Stimulated activated CD4-positive, alpha-beta T cell treated with anti-CD3 and anti-CD28 coated beads, Interleukin-1b, Interleukin-23, amount 100 ng/mL, for 24 hours (primary cell): ENCODE results near the gene PITRM1.
"Not testable (repeated sequence)": the region's sequence is repeated elsewhere in the genome, so short reads cannot be mapped to it uniquely, and the experiment has no call there.

Experiments used
- DNase-seq, 4 experiments: peaks; one replicate each; pipeline ENCODE4 v3.0.0-alpha.2; 2020; ENCODE audit warnings: low read depth in 4 of 4, low spot score in 1 of 4

Gene PITRM1, protein sequence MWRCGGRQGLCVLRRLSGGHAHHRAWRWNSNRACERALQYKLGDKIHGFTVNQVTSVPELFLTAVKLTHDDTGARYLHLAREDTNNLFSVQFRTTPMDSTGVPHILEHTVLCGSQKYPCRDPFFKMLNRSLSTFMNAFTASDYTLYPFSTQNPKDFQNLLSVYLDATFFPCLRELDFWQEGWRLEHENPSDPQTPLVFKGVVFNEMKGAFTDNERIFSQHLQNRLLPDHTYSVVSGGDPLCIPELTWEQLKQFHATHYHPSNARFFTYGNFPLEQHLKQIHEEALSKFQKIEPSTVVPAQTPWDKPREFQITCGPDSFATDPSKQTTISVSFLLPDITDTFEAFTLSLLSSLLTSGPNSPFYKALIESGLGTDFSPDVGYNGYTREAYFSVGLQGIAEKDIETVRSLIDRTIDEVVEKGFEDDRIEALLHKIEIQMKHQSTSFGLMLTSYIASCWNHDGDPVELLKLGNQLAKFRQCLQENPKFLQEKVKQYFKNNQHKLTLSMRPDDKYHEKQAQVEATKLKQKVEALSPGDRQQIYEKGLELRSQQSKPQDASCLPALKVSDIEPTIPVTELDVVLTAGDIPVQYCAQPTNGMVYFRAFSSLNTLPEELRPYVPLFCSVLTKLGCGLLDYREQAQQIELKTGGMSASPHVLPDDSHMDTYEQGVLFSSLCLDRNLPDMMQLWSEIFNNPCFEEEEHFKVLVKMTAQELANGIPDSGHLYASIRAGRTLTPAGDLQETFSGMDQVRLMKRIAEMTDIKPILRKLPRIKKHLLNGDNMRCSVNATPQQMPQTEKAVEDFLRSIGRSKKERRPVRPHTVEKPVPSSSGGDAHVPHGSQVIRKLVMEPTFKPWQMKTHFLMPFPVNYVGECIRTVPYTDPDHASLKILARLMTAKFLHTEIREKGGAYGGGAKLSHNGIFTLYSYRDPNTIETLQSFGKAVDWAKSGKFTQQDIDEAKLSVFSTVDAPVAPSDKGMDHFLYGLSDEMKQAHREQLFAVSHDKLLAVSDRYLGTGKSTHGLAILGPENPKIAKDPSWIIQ

DNA sequence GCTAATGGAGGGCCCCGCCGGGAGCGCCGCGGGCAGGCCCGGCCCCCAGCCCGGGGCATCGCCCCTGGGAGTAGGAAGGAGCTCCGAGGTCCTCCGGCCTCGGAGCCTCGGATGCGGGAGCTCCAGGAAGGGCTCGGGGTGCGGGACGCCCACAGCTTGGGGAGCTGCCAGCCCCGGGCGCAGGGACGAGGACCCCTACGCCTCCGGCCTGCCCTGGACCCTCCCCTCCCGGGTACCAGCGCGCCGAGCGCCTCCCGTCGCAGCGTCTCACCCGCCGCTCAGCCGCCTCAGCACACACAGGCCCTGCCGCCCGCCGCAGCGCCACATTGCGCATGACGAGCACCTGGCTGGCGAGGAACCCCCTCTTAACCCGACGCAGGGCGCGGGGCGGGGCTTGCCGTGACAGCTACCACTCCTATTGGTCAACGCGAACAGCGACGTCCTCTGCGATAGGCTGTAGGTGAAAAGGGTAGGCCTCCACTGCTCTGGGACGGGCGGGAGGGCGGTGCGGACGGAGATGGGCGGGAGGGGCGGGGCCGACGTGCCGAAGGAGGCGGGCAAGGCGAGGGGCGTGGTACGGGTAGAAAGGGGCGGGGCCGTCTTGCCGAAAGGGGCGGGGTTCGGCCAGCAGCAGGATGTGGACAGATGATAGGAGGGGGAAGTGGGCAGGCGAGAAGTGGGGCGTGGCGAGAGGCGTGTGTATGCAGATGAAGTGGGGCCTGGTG, at the start of gene PITRM1:
Gene PITRM1 (minus strand): TSS at position 337 of the 725 bp plus-strand sequence. CDS start 10 bp downstream, at position 327.
- DNase-seq, result peak; percentile 97 to 99 (median 98)

DNA sequence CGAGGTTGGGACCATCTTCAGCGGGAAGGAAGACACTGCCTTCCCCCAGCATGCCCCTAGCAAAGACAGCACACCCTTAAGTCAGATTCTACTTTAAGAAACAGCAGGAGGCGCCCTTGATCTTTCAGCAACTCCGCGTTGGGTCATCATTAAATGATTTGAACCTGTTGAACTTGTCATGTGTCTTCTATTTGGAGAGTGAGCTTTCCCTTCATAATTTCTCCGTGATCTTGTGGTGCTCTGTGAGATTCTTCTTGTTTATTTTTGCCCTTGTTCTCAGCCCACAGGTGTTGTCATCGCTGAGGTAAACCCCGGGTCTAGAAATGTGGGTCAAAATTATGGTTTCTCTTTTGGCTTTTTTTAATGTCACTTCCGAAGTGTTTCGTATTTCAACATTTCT, 49.5 kb upstream of the PITRM1 start:
- DNase-seq, result no peak

DNA sequence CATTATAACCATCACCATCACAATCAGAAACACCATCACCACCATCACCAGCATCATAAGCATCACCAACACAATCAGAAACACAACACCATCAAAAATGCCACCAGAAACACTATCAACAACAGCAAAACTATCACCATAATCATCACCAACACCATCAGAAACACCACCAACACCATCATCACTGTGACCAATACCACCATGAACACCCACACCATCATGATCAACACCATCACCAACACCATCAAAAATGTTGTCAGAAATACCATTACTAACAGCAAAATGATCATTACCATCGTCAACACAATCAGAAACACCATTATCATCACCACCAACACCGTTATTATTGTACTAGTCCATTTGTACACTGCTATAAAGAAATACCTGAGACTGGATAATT, 49.0 kb upstream of the PITRM1 start:
- DNase-seq, result not testable (repeated sequence)

GRCh38 chr10:3220853-3221252, 48.3 kb upstream of the PITRM1 start:
- DNase-seq, result no peak

DNA sequence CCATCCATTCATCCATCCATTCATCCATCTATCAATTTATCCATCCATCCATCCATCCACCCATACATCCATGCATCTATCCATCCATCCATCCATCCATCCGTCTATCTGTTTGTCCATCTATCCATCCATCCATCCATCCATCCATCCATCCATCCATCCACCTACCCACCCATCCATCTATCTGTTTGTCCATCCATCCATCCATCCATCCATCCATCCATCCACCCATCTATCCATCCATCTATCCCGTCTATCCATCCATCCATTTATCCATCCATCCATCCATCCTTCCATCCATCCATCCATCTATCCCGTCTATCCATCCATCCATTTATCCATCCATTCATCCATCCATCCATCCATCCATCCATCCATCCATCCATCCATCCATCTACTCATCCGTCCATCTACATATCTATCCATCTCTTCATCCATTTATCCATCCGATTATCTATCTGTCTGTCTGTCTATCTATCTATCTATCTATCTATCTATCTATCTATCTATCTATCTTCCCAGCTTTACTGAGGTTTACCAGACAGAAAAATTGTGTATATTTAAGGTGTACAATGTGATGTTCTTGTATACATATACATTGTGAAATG, 46.5 kb upstream of the PITRM1 start:
- DNase-seq, result not testable (repeated sequence)

DNA sequence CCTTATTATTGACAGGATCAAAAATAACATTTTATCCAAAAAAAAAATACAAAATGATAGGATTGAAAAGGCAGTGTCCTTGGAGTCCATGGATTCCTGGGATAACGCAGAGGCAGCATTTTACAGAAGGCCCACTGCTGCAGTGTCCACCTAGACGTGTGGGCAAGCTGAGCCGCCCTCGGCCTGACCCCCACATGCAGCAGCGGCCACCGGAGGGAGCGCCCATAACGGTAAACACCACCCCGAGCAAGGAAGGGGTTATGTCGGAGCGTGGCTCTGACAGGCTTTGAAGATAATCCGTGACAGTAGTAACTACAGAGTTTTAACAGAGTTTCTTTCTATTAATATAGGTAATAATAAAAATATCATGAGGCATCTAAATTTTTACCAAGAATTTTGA, 45.3 kb upstream of the PITRM1 start:
- DNase-seq, result no peak

DNA sequence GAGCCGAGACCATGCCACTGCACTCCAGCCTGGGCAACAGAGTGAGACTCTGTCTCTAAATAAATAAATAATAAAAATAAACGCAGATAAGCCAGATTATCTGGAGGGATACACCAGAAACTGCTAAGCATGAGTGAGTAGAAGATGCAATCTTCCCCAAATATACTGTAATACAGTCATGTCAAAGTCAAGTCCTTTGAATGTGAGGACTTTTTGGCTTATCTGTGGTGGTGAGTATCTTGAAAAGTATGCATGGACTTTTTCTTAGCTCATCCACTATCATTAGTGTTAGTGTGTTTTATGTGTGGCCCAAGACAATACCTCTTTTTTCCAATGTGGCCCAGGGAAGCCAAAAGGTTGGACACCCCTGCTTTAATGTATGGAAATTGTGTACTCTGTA, 44.7 kb upstream of the PITRM1 start:
- DNase-seq, result no peak

DNA sequence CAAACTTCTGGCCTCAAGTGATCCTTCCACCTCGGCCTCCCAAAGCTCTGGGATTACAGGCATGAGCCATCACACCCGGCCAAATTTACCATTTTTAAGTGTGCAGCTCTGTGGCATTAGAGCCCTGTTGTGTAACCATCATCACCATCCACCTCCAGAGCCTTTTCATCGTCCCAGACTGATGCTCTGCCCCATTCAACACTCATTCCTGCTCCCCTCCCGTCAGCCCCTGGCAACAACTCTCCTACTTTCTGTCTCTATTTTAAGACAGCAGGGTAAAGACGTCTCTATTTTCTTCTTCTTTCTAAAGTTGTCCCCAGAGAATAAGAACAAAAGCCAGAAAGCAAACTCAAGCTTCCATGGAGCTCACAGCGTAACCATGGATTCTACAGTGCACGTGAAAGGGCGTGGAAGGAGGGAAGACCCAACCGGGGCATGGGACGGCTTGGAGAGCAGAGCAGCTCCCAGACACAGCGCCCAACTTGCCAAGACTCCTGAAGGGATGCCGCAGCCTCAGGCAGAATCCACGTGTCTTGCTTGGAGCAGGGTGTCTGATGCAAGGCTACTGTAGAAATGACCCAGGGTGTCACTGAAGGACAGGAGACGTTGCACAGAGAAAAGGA, 42.7 kb upstream of the PITRM1 start:
- no peak for DNase-seq

- DNase-seq, result no peak
Observed at GRCh38 chr10:3213758-3214515, 41.4 kb upstream of the PITRM1 start.

GRCh38 chr10:3213208-3213607, 40.6 kb upstream of the PITRM1 start:
- DNase-seq, result no peak

DNA sequence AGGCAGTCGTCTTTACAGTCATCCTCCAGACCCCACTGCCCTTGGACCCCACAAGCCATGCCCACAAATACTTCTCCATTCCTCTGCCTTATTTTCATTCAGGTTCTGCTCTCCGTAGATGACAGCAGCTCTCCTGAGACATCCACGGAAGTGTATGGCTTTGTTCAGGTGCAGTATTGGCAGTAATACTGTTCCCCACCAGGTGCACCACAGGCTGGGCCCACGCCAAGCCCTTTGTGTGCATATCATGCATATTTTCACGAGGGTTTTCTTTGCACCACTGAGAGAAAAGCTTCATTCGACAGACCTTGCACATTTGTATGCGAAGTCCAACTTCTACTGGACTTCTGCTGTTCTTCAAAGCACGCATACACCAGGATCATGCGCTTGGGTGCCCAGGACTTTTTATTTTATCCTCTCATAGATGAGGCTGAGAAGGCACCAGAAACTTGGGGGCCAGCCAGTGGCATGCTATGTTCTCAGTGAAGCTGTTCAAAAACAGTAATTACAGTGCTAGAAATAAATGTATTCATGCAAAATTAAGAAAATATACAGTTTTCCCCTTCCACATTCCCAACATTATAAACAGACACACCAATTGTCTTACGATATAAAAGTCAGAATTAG, 37.8 kb upstream of the PITRM1 start:
- no peak for DNase-seq

GRCh38 chr10:3208481-3209406, 36.2 kb upstream of the PITRM1 start:
- no peak for DNase-seq

GRCh38 chr10:3207351-3207750, 34.8 kb upstream of the PITRM1 start:
- no peak for DNase-seq

GRCh38 chr10:3206511-3207157, 34.1 kb upstream of the PITRM1 start:
- no peak for DNase-seq

GRCh38 chr10:3203972-3204371, 31.4 kb upstream of the PITRM1 start:
- no peak for DNase-seq

DNA sequence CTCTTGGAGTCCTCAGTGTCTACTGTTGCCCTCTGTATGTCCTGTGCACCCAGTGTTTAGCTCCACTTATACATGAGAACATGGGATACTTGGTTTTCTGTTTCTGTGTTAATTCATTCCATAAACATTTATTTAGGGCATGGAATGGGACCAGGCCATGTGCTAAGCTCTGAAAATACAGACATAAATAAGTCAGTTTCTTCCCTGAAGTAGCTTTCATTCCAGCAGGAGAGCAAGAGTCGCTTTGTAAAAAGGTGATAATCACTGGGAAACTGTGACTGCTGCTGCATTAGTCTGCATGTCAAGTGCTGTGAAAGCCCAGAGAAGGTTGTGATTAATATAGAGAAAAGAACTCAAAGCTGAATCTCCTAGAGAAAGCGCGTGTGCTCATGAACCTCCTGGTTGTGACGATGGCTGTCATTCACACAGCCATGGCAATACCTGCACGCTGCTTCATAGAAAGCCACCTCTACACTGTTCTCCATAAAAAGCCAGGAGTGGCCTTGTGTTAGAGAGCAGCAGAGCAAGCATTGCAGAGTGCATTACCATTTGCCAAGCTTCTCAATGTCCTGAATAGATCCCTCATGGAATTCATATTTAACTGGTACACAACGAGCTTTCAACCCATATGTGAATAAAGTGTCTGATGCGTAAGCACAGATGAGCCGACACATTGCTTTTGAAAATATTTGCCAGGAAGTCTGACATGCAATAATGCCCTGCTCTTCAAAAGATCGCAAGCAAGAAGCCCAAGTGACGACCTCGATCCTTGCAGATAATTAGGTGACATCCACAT, 30.6 kb upstream of the PITRM1 start:
- no peak for DNase-seq

DNA sequence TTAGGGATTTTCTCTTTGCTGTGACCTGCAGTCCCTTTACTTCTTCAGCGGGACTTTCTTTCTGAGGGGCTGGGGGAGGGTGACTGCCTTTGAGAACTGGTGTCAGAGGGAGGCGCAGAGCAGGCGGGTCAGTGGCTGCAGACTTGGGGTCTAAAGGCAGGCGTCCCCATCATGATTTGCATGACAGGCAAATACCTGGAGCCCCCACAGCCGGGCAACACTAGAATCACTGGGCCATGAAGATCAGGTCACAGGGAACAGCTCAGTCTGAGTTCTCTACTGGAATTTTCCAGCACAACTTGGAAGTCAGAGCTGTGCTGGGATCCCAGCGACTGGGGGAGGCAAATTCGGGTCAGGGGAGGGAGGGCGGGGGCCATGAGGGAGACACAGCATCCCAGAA, 29.2 kb upstream of the PITRM1 start:
- no peak for DNase-seq
